ENCODE measurements around the gene MORC1. TPM values are rescaled to one million over a fixed set of nuclear protein-coding genes. Genes with fewer than 3 reads are reported as not detected.

MORC1 gene
- total RNA-seq, 1 experiment from 2014 or later, result not detected

DNA sequence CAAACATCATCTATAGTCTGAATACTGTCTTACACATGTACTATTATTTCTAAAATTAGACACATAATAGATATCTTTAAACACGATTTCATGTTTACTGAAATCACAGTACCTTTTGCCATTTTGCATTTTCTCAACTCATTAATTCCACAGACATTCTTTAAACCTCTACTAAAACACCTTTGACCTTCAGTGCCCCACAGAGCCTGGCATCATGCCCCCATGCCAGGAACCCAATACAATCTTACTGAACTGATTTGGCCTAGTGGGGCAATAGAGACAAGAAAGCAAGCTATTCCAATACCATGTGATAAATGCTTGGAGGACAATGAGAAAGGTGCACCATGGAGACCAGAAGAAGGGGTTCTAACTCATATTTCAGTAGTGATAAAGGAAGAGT lies 144.9 kb downstream of the MORC1 start:
- H3K27ac Mint-ChIP-seq (ENCODE audit: unreplicated experiment), result no peak overlapping the region
- H3K4me3 Mint-ChIP-seq (ENCODE audit: low read depth, unreplicated experiment), result no peak overlapping the region
- DNase-seq, result no peak
- H3K27me3 Mint-ChIP-seq (ENCODE audit: unreplicated experiment), result no peaks in the 10 kb centered on the region
- H3K4me1 Mint-ChIP-seq (ENCODE audit: low read depth, unreplicated experiment), result no peaks in the 10 kb centered on the region
- intact Hi-C loops (cut with micrococcal nuclease; ENCODE audit: unreplicated experiment), result no loop called here
- H3K36me3 Mint-ChIP-seq (ENCODE audit: insufficient read depth, unreplicated experiment), result no peaks in the 10 kb centered on the region
- BruUV-seq (replicated peaks), result no TSS peak
- CTCF ChIA-PET, result no interaction called here
- TF ChIP-seq, protein P1, sequence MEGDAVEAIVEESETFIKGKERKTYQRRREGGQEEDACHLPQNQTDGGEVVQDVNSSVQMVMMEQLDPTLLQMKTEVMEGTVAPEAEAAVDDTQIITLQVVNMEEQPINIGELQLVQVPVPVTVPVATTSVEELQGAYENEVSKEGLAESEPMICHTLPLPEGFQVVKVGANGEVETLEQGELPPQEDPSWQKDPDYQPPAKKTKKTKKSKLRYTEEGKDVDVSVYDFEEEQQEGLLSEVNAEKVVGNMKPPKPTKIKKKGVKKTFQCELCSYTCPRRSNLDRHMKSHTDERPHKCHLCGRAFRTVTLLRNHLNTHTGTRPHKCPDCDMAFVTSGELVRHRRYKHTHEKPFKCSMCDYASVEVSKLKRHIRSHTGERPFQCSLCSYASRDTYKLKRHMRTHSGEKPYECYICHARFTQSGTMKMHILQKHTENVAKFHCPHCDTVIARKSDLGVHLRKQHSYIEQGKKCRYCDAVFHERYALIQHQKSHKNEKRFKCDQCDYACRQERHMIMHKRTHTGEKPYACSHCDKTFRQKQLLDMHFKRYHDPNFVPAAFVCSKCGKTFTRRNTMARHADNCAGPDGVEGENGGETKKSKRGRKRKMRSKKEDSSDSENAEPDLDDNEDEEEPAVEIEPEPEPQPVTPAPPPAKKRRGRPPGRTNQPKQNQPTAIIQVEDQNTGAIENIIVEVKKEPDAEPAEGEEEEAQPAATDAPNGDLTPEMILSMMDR (IDR thresholded peaks at IDR 0.05; ENCODE audit: unreplicated experiment), result no peak
- no peaks in the 10 kb centered on the region for H3K9me3 Mint-ChIP-seq (ENCODE audit: low read depth, unreplicated experiment)

- Mint-ChIP-seq H3K27ac (ENCODE audit: unreplicated experiment) (no peak overlapping the region), H3K27me3 (ENCODE audit: unreplicated experiment) (no peaks in the 10 kb centered on the region), H3K36me3 (ENCODE audit: insufficient read depth, unreplicated experiment) (no peaks in the 10 kb centered on the region), H3K9me3 (ENCODE audit: low read depth, unreplicated experiment) (no peaks in the 10 kb centered on the region), H3K4me3 (ENCODE audit: low read depth, unreplicated experiment) (no peak overlapping the region), H3K4me1 (ENCODE audit: low read depth, unreplicated experiment) (no peaks in the 10 kb centered on the region)
- TF ChIP-seq, protein P1 (IDR thresholded peaks at IDR 0.05; ENCODE audit: unreplicated experiment), result no peak
- no TSS peak for BruUV-seq (replicated peaks)
- intact Hi-C loops (cut with micrococcal nuclease; ENCODE audit: unreplicated experiment), result no loop called here
- CTCF ChIA-PET, result interaction anchor here (1.2 kb wide), 1 partner anchor 11 kb away, joined by 3 read pairs; no protein-coding TSS in a partner anchor
- DNase-seq, result no peak
Observed at GRCh38 chr3:108972482-108972881, 145.5 kb downstream of the MORC1 start.

DNA sequence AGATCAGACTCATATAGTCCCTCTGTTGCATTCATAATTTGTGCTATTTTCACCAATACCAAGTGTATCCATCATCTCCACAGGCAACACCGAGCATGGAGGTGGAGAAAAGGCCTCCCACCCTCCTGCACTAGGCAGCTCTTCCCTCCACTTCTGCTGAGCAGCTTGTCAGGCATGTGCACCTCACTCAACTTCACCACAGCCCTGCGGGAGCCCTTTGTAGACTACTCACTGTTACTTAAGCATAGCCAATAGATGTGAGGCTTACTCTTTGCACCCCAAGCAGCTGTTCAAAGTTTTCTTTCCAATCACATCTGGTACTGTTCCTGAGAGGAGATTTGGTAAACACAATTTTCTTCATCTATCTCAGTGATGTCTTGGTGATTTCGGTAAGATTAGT lies 147.4 kb downstream of the MORC1 start:
- no peak for DNase-seq
- Mint-ChIP-seq H3K4me3 (ENCODE audit: low read depth, unreplicated experiment) (no peak overlapping the region), H3K9me3 (ENCODE audit: low read depth, unreplicated experiment) (no peaks in the 10 kb centered on the region), H3K4me1 (ENCODE audit: low read depth, unreplicated experiment) (no peaks in the 10 kb centered on the region), H3K27me3 (ENCODE audit: unreplicated experiment) (no peaks in the 10 kb centered on the region), H3K27ac (ENCODE audit: unreplicated experiment) (no peak overlapping the region), H3K36me3 (ENCODE audit: insufficient read depth, unreplicated experiment) (no peaks in the 10 kb centered on the region)
- intact Hi-C loops (cut with micrococcal nuclease; ENCODE audit: unreplicated experiment), result no loop called here
- TF ChIP-seq, protein P1 (IDR thresholded peaks at IDR 0.05; ENCODE audit: unreplicated experiment), result no peak
- BruUV-seq (replicated peaks), result no TSS peak
- CTCF ChIA-PET, result interaction anchor here (0.6 kb wide), 1 partner anchor 35 kb away, joined by 3 read pairs; no protein-coding TSS in a partner anchor

- Mint-ChIP-seq H3K27ac (ENCODE audit: unreplicated experiment) (no peak overlapping the region), H3K9me3 (ENCODE audit: low read depth, unreplicated experiment) (no peaks in the 10 kb centered on the region), H3K4me1 (ENCODE audit: low read depth, unreplicated experiment) (no peaks in the 10 kb centered on the region), H3K36me3 (ENCODE audit: insufficient read depth, unreplicated experiment) (no peaks in the 10 kb centered on the region), H3K4me3 (ENCODE audit: low read depth, unreplicated experiment) (no peak overlapping the region), H3K27me3 (ENCODE audit: unreplicated experiment) (no peaks in the 10 kb centered on the region)
- BruUV-seq (replicated peaks), result no TSS peak
- DNase-seq, result no peak
- TF ChIP-seq, protein P1 (IDR thresholded peaks at IDR 0.05; ENCODE audit: unreplicated experiment), result no peak
- intact Hi-C loops (cut with micrococcal nuclease; ENCODE audit: unreplicated experiment), result no loop called here
- CTCF ChIA-PET, result no interaction called here
Observed at GRCh38 chr3:108966773-108967172, 151.2 kb downstream of the MORC1 start.
